Fibroblast of lung (primary cell): ENCODE measurements around the gene RAB35.

Experiments used
- CTCF ChIP-seq, 2 donors: IDR thresholded peaks in 1 of 2; conservative IDR thresholded peaks in 1 of 2; 1 replicate in 1 of 2; 2 replicates in 1 of 2; pipeline ENCODE4 v1.5.1; 2011 to 2012; ENCODE audit warnings: low read length in 2 of 2, control low read depth in 1 of 2, inconsistent platforms in 1 of 2, low read depth in 1 of 2, mild to moderate bottlenecking in 1 of 2
- EZH2 ChIP-seq: IDR thresholded peaks from 2 replicates; pipeline ENCODE4 v1.5.1; 2012; ENCODE audit warnings: low read length, control low read depth, mild to moderate bottlenecking; ENCODE audit errors: missing control alignments

GRCh38 chr12:120095331-120095730 is 21.2 kb downstream of the RAB35 start:
- TF ChIP-seq CTCF (conservative IDR thresholded peaks at IDR 0.05 in 1 of 2, IDR thresholded peaks at IDR 0.05 in 1 of 2; ENCODE audit: low read depth in 1 of 2, low read length in 2 of 2): no peak
- TF ChIP-seq EZH2: no peak
